Measurements from ENCODE around the gene MGA. TPM values are rescaled to one million over a fixed set of nuclear protein-coding genes. Genes with fewer than 3 reads are reported as not detected.

The MGA gene
- total RNA-seq, 4 donors from 2014 or later, result 21.0 to 44.7 (median 38.3) TPM

- Histone ChIP-seq H3K4me3 (peak overlapping the region; percentile 49), H3K27ac (peak overlapping the region; percentile 51), H3K9me3 (no peaks in the 10 kb centered on the region), H3K4me1 (peaks cover 32% of the 10 kb centered on the region), H3K27me3 (no peaks in the 10 kb centered on the region), H3K36me3 (no peaks in the 10 kb centered on the region)
- peak; percentile 87 for DNase-seq (ENCODE audit: low spot score in 2 of 2)
- WGBS, result 0% methylated on average over 18 of the region's 44 CpGs
- no peak for TF ChIP-seq POLR2AphosphoS5 (IDR thresholded peaks at IDR 0.05)
- no peak for TF ChIP-seq POLR2A (IDR thresholded peaks at IDR 0.05)
- TF ChIP-seq EP300 (IDR thresholded peaks at IDR 0.05), result no peak
- TF ChIP-seq CTCF (IDR thresholded peaks at IDR 0.05), result no peak
Observed at GRCh38 chr15:41661518-41662225, 1.5 kb downstream of the MGA start.

- Histone ChIP-seq H3K4me1 (peaks cover 13% of the 10 kb centered on the region), H3K27me3 (no peaks in the 10 kb centered on the region), H3K27ac (no peak overlapping the region), H3K36me3 (no peaks in the 10 kb centered on the region), H3K9me3 (no peaks in the 10 kb centered on the region), H3K4me3 (no peak overlapping the region)
- DNase-seq (ENCODE audit: low spot score in 2 of 2), result no peak
- TF ChIP-seq CTCF (IDR thresholded peaks at IDR 0.05) (no peak), EP300 (IDR thresholded peaks at IDR 0.05) (no peak), POLR2A (IDR thresholded peaks at IDR 0.05) (no peak), POLR2AphosphoS5 (IDR thresholded peaks at IDR 0.05) (no peak)
- 83% methylated on average over 3 of the region's 3 CpGs for WGBS
Observed at GRCh38 chr15:41666353-41666920, 6.2 kb downstream of the MGA start.

- no peak overlapping the region for H3K27ac ChIP-seq
- WGBS, result 88% methylated on average over 3 of the region's 3 CpGs
- H3K27me3 ChIP-seq, result no peaks in the 10 kb centered on the region
- TF ChIP-seq EP300 (IDR thresholded peaks at IDR 0.05), result no peak
- no peak for TF ChIP-seq POLR2A (IDR thresholded peaks at IDR 0.05)
- no peak for TF ChIP-seq CTCF (IDR thresholded peaks at IDR 0.05)
- no peak for TF ChIP-seq POLR2AphosphoS5 (IDR thresholded peaks at IDR 0.05)
- H3K9me3 ChIP-seq, result no peaks in the 10 kb centered on the region
- H3K4me1 ChIP-seq, result no peaks in the 10 kb centered on the region
- no peak overlapping the region for H3K4me3 ChIP-seq
- DNase-seq (ENCODE audit: low spot score in 2 of 2), result no peak
- no peaks in the 10 kb centered on the region for H3K36me3 ChIP-seq
Observed at GRCh38 chr15:41669701-41670100, 9.5 kb downstream of the MGA start.

GRCh38 chr15:41671656-41672648, 11.7 kb downstream of the MGA start:
- 85% methylated on average over 7 of the region's 7 CpGs for WGBS
- H3K36me3 ChIP-seq, result no peaks in the 10 kb centered on the region
- DNase-seq (ENCODE audit: low spot score in 2 of 2), result no peak
- TF ChIP-seq CTCF (IDR thresholded peaks at IDR 0.05), result no peak
- TF ChIP-seq EP300 (IDR thresholded peaks at IDR 0.05), result no peak
- no peak for TF ChIP-seq POLR2A (IDR thresholded peaks at IDR 0.05)
- TF ChIP-seq POLR2AphosphoS5 (IDR thresholded peaks at IDR 0.05), result no peak
- H3K27me3 ChIP-seq, result no peaks in the 10 kb centered on the region
- H3K9me3 ChIP-seq, result no peaks in the 10 kb centered on the region
- H3K4me3 ChIP-seq, result no peak overlapping the region
- no peak overlapping the region for H3K27ac ChIP-seq
- H3K4me1 ChIP-seq, result no peaks in the 10 kb centered on the region

Data from suprapubic skin (tissue), 4 donors.